Measurements from ENCODE around the gene LGALSL. TPM values are rescaled to one million over a fixed set of nuclear protein-coding genes. Genes with fewer than 3 reads are reported as not detected.

LGALSL gene
- total RNA-seq, result 10 to 100 TPM; 13.1 to 30.7 (median 18.1) TPM

DNA sequence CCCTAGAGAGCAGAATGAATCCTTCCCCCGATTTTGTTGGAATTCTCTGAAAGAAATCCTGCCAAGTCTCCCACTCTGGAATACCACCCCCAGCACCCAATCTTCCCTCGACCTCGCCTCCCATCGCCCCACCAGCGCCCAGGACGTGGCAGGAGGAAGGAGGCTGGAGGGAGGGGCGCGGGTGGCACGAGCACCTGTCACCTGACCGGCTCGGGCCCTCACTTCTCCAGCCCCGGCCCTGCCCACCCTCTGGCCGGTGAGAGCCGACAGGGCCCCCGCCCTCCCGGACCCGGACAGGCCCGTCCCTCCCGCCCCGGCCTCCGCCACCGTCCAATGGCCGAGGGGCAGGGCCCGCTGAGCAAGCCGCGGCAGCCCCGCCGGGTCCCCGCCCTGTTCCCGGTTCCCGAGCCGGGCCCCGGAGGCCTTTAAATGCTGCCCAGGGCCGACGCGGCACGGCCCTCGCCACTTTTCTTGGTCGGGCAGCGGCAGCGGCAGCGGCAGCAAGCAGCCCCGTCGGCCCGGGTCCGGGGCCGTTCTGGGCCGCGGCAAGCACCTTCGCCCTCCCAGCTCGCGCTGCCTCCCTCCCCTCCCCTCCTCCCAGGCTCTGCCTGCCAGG is at the start of gene LGALSL:
Gene LGALSL, plus strand, starts transcription at position 393 of the 616 bp plus-strand sequence. CDS start 384 bp downstream, outside the sequence.
- TF ChIP-seq POLR2AphosphoS5 (IDR thresholded peaks at IDR 0.05), result peak; percentile 31 to 87 (median 79)
- TF ChIP-seq EP300 (IDR thresholded peaks at IDR 0.05; ENCODE audit: low read depth), result no peak
- TF ChIP-seq POLR2A (IDR thresholded peaks at IDR 0.05), result peak; percentile 85
- peak; percentile 93 for DNase-seq
- Histone ChIP-seq H3K4me1 (peaks cover 0 to 27% (median 12%) of the 10 kb centered on the region in 4 donors), H3K4me3 (peak within 1 kb of the TSS; percentile 53 to 97 (median 77)), H3K9me3 (no peaks in the 10 kb centered on the region), H3K27ac (peak within 1 kb of the TSS; percentile 93 to 97 (median 94)), H3K36me3 (peaks cover 0 to 21% (median 6%) of the 10 kb centered on the region in 4 donors), H3K27me3 (no peaks in the 10 kb centered on the region)
- intact Hi-C loops (cut with DNase I; ENCODE audit: low total_unique reads) (no loop called here), in situ Hi-C loops (cut with MboI; ENCODE audit: low pct_ligation_motif_present in 1 of 4, low pct_unique_long_range_greater_than_20kb in 1 of 4, low sequenced_read_pairs in 3 of 4) (no loop called here)
- WGBS, 2 donors (ENCODE audit: low coverage in 1 of 2), result 2% methylated on average over 19 of the region's 52 CpGs; no CpG with 5 or more reads in 1 of the 2 donors

DNA sequence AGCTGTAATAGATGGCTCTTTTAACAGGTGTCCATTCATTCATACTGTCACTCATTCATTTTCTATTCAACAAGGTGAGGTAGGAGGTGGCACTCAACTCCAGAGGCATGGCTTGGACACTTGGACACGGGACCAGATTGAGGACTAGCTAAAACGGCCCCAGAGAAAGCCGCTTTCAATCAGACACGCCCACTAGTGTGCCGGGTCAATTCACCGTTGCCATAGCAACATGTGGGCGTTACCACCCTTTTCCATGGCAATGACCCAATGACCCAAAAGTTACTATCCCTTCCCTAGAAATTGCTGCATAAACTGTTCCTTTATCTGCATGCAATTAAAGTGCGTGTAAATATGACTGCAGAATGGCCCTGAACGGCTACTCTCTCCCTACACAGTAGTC is 49.2 kb upstream of the LGALSL start:
- TF ChIP-seq POLR2AphosphoS5 (IDR thresholded peaks at IDR 0.05) (peak in 2 of 3 donors; percentile 56 to 67), EP300 (IDR thresholded peaks at IDR 0.05; ENCODE audit: low read depth) (peak; percentile 86)
- TF ChIP-seq, protein P1, sequence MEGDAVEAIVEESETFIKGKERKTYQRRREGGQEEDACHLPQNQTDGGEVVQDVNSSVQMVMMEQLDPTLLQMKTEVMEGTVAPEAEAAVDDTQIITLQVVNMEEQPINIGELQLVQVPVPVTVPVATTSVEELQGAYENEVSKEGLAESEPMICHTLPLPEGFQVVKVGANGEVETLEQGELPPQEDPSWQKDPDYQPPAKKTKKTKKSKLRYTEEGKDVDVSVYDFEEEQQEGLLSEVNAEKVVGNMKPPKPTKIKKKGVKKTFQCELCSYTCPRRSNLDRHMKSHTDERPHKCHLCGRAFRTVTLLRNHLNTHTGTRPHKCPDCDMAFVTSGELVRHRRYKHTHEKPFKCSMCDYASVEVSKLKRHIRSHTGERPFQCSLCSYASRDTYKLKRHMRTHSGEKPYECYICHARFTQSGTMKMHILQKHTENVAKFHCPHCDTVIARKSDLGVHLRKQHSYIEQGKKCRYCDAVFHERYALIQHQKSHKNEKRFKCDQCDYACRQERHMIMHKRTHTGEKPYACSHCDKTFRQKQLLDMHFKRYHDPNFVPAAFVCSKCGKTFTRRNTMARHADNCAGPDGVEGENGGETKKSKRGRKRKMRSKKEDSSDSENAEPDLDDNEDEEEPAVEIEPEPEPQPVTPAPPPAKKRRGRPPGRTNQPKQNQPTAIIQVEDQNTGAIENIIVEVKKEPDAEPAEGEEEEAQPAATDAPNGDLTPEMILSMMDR (IDR thresholded peaks at IDR 0.05), result no peak
- Histone ChIP-seq H3K27me3 (no peaks in the 10 kb centered on the region), H3K9me3 (no peaks in the 10 kb centered on the region), H3K4me1 (peaks cover 33 to 70% (median 61%) of the 10 kb centered on the region in 4 donors), H3K36me3 (no peaks in the 10 kb centered on the region), H3K4me3 (no peak overlapping the region), H3K27ac (peak overlapping the region; percentile 88 to 89 (median 89))
- peak; percentile 90 for DNase-seq
- intact Hi-C loops (cut with DNase I; ENCODE audit: low total_unique reads), result no loop called here
- in situ Hi-C loops (cut with MboI; ENCODE audit: low pct_ligation_motif_present in 1 of 4, low pct_unique_long_range_greater_than_20kb in 1 of 4, low sequenced_read_pairs in 3 of 4), result no loop called here
- 34% methylated on average over 9 of the region's 9 CpGs; no CpG with 5 or more reads in 1 of the 2 donors for WGBS, 2 donors (ENCODE audit: low coverage in 1 of 2)

DNA sequence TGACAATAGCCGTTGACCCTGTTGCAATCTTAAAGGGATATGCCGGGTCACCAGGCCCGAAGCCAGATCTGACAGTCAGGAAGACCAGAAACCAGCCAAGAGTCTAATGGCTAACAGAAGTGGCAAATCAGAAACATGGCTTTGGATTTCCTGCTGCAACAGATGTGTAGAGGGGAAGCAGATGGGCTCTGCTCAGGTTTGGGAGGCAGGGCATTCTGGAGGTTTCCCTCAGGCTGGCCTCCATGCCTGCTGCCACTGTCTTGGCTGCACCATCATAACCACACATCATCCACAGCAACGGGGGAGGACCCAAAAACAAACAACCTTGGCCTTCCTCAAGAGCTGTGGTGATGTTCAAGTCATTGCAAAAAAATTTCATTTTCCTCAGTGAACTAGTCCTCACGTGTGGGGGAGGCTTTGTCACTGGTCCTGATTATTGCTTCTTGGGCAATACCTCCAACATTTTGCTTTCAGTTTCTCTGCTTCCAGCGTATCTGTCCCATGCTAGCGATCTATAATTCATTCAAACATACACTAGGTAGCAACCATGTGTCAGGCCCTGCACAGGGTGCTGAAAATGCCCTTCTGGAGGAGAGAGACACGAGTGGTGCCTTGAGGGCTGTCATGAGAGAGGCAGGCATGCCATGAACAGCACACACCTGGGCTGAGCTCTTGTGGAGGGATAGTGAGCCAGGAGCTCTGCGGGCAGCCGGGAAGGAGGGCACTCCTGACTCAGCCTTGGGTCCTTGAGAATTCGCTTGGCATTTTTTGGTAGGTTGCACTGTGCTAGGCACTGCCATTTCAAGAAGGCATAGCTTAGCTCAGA is 48.2 kb upstream of the LGALSL start:
- DNase-seq, result peak; percentile 19
- intact Hi-C loops (cut with DNase I; ENCODE audit: low total_unique reads) (no loop called here), in situ Hi-C loops (cut with MboI; ENCODE audit: low pct_ligation_motif_present in 1 of 4, low pct_unique_long_range_greater_than_20kb in 1 of 4, low sequenced_read_pairs in 3 of 4) (no loop called here)
- peak overlapping the region in 1 of 4 donors; percentile 20 for H3K4me3 ChIP-seq
- H3K36me3 ChIP-seq, result no peaks in the 10 kb centered on the region
- TF ChIP-seq EP300 (IDR thresholded peaks at IDR 0.05; ENCODE audit: low read depth), result no peak
- TF ChIP-seq POLR2A (IDR thresholded peaks at IDR 0.05), result no peak
- TF ChIP-seq, protein P1 (IDR thresholded peaks at IDR 0.05), result no peak
- TF ChIP-seq POLR2AphosphoS5 (IDR thresholded peaks at IDR 0.05), result no peak
- H3K27me3 ChIP-seq, result no peaks in the 10 kb centered on the region
- 53 to 56% methylated on average over 9 to 11 of the region's 11 CpGs for WGBS, 2 donors (ENCODE audit: low coverage in 1 of 2)
- H3K27ac ChIP-seq, result peak overlapping the region; percentile 88 to 89 (median 89)
- H3K9me3 ChIP-seq, result no peaks in the 10 kb centered on the region
- peaks cover 33 to 64% (median 59%) of the 10 kb centered on the region in 4 donors for H3K4me1 ChIP-seq

DNA sequence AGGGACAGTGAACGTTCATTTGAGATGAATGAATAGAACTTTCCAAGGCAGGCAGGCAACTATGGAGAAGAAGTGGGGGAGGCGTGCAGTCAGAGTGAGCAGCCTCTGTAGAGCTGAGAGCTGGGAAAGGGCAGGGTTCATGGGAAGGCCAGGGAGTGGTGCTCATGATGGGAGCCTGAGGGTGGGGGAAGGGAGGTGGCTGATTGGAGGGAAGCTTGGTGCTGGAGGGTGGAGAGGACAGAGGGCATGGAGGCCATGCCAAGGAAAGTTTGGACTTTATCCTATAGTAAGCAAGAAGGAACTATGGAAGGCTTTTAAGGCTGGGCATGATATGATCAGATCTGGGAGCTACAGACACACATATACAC is 47.6 kb upstream of the LGALSL start:
- peaks cover 33 to 58% (median 53%) of the 10 kb centered on the region in 4 donors for H3K4me1 ChIP-seq
- WGBS, 2 donors (ENCODE audit: low coverage in 1 of 2), result 36 to 50% methylated on average over 2 of the region's 2 CpGs
- intact Hi-C loops (cut with DNase I; ENCODE audit: low total_unique reads), result no loop called here
- H3K36me3 ChIP-seq, result no peaks in the 10 kb centered on the region
- peak overlapping the region; percentile 88 to 89 (median 89) for H3K27ac ChIP-seq
- TF ChIP-seq, protein P1 (IDR thresholded peaks at IDR 0.05), result no peak
- TF ChIP-seq POLR2A (IDR thresholded peaks at IDR 0.05), result no peak
- TF ChIP-seq EP300 (IDR thresholded peaks at IDR 0.05; ENCODE audit: low read depth), result no peak
- TF ChIP-seq POLR2AphosphoS5 (IDR thresholded peaks at IDR 0.05), result peak; percentile 28 to 47 (median 39)
- no peaks in the 10 kb centered on the region for H3K9me3 ChIP-seq
- H3K4me3 ChIP-seq, result peak overlapping the region in 1 of 4 donors; percentile 20
- peak; percentile 95 for DNase-seq
- H3K27me3 ChIP-seq, result no peaks in the 10 kb centered on the region
- in situ Hi-C loops (cut with MboI; ENCODE audit: low pct_ligation_motif_present in 1 of 4, low pct_unique_long_range_greater_than_20kb in 1 of 4, low sequenced_read_pairs in 3 of 4), result no loop called here

All from transverse colon (tissue), 4 donors.